ENCODE data around the gene LMO3. TPM values are rescaled to one million over a fixed set of nuclear protein-coding genes. Genes with fewer than 3 reads are reported as not detected.

The LMO3 gene
- total and polyA plus RNA-seq, 2 experiments from 2014 or later = 7.9 to 15.1 TPM

DNA sequence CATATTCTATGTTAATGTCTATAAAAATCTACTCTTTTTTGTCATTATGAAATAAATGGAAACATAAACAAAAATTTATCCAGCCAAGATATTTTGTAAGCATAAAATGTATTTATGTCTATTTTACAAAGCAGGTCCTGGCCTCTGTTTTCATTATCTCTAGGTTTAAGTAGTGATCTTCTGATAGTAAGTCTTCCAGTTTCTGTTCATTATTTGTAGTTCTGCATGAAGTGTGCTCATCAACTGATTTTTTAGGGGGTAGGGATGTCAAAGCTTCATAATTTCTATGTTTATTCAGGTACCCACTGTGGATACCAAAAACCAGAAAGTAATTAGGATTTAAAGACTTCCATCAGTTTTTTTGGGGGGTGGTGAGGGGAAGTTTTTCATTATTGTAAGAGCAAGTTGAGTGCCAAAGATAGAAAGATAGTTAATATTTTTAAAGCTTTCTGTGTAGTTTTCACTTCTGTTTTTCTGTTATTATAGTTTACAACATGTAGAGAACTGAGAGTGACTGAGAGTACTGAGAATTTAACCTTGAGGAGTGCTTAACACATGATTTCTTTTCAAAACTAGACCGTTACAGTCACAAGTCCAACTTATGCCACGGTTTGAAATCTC lies 30.6 kb upstream of the LMO3 start:
- H3K27ac Mint-ChIP-seq = no peak overlapping the region
- no peaks in the 10 kb centered on the region; the same call in 2 of the 3 replicates for H3K4me1 Mint-ChIP-seq
- no peaks in the 10 kb centered on the region for H3K9me2 ChIP-seq (ENCODE audit: insufficient read depth)
- no peak overlapping the region for H3K27ac ChIP-seq (ENCODE audit: low read depth)
- no peak overlapping the region for H3K4me3 ChIP-seq
- no peaks in the 10 kb centered on the region for H3K36me3 ChIP-seq (ENCODE audit: insufficient read depth)
- H3K36me3 Mint-ChIP-seq (ENCODE audit: low read depth) = peaks cover 4% of the 10 kb centered on the region; the same call in 2 of the 3 replicates
- H3K27me3 Mint-ChIP-seq (ENCODE audit: insufficient read depth, low read depth, poor library complexity) = no peaks in the 10 kb centered on the region
- TF ChIP-seq STAT1 (IDR thresholded peaks at IDR 0.05; ENCODE audit: unreplicated experiment) (no peak), EZH2 (IDR thresholded peaks at IDR 0.05; ENCODE audit: low read depth, unreplicated experiment) (no peak), ETS1 (IDR thresholded peaks at IDR 0.05) (no peak), NANOG (IDR thresholded peaks at IDR 0.05; ENCODE audit: borderline replicate concordance) (no peak), ZNF331 (CRISPR knock-in tag; IDR thresholded peaks at IDR 0.05; ENCODE audit: low read depth) (no peak), JUNB (IDR thresholded peaks at IDR 0.05; ENCODE audit: unreplicated experiment) (no peak), CTCF (conservative IDR thresholded peaks at IDR 0.05; ENCODE audit: low read depth in 2 of 2) (no peak), EZH2phosphoT487 (IDR thresholded peaks at IDR 0.05; ENCODE audit: unreplicated experiment) (no peak), CREB1 (CRISPR knock-in tag; IDR thresholded peaks at IDR 0.05; ENCODE audit: low read depth) (no peak), ZNF462 (CRISPR knock-in tag; IDR thresholded peaks at IDR 0.05) (no peak), ZNF114 (CRISPR knock-in tag; IDR thresholded peaks at IDR 0.05) (no peak), POLR2AphosphoS5 (IDR thresholded peaks at IDR 0.05; ENCODE audit: low read depth) (no peak)
- TF ChIP-seq, protein P1, sequence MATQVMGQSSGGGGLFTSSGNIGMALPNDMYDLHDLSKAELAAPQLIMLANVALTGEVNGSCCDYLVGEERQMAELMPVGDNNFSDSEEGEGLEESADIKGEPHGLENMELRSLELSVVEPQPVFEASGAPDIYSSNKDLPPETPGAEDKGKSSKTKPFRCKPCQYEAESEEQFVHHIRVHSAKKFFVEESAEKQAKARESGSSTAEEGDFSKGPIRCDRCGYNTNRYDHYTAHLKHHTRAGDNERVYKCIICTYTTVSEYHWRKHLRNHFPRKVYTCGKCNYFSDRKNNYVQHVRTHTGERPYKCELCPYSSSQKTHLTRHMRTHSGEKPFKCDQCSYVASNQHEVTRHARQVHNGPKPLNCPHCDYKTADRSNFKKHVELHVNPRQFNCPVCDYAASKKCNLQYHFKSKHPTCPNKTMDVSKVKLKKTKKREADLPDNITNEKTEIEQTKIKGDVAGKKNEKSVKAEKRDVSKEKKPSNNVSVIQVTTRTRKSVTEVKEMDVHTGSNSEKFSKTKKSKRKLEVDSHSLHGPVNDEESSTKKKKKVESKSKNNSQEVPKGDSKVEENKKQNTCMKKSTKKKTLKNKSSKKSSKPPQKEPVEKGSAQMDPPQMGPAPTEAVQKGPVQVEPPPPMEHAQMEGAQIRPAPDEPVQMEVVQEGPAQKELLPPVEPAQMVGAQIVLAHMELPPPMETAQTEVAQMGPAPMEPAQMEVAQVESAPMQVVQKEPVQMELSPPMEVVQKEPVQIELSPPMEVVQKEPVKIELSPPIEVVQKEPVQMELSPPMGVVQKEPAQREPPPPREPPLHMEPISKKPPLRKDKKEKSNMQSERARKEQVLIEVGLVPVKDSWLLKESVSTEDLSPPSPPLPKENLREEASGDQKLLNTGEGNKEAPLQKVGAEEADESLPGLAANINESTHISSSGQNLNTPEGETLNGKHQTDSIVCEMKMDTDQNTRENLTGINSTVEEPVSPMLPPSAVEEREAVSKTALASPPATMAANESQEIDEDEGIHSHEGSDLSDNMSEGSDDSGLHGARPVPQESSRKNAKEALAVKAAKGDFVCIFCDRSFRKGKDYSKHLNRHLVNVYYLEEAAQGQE (IDR thresholded peaks at IDR 0.05; ENCODE audit: unreplicated experiment) = no peak
- no peak overlapping the region for H3K4me2 ChIP-seq
- no peaks in the 10 kb centered on the region for H3F3A ChIP-seq (replicated peaks; ENCODE audit: low read depth)
- ATAC-seq = no peak
- H3K4me1 ChIP-seq (ENCODE audit: insufficient read depth) = no peaks in the 10 kb centered on the region
- no peaks in the 10 kb centered on the region for H3K79me2 ChIP-seq (replicated peaks; ENCODE audit: insufficient read depth)
- DNase-seq (ENCODE audit: low spot score) = no peak
- no peaks in the 10 kb centered on the region for H4K20me1 ChIP-seq (replicated peaks; ENCODE audit: insufficient read depth)
- no peak overlapping the region for H2AFZ ChIP-seq
- H3K4me3 Mint-ChIP-seq = no peak overlapping the region
- H3K9me3 Mint-ChIP-seq = peaks cover 3% of the 10 kb centered on the region; the same call in 1 of the 3 replicates
- H3K27me3 ChIP-seq (ENCODE audit: insufficient read depth) = no peaks in the 10 kb centered on the region
